PC-9 (cell line): ENCODE measurements around the gene U2SURP. TPM values are rescaled to one million over a fixed set of nuclear protein-coding genes. Genes with fewer than 3 reads are reported as not detected.

Experiments
- BruUV-seq: library from RNA; stranded (reverse); fragments of 400-500 nt; replicated peaks from 2 replicates; lab custom pipeline; 2021; lab: Mats Ljungman, UMichigan
- CTCF ChIA-PET: fragments of 300-600 bp; sonication (Branson Sonifier 250); formaldehyde crosslinking; loops from one replicate; lab custom pipeline; 2022; ENCODE audit warnings: antibody characterized with exemption; lab: Charles Lee
- POLR2A ChIA-PET: fragments of 300-600 bp; sonication (Branson Sonifier 250); formaldehyde crosslinking; loops from one replicate; lab custom pipeline; 2022; ENCODE audit warnings: antibody characterized with exemption; ENCODE audit not compliant: unreplicated experiment; lab: Charles Lee
- DNase-seq, 2 experiments: peaks; one replicate each; pipeline versions ENCODE4 v3.0.0 to v3.0.0-alpha.2; 2015 to 2022; ENCODE audit warnings: mixed read lengths in 1 of 2
- H2AFZ ChIP-seq: fragments of 200-600 bp; sonication (generic); 2 replicates; pipeline ENCODE4 v1.8.1; 2017; ENCODE audit warnings: antibody characterized with exemption
- H3F3A ChIP-seq: fragments of 200-600 bp; sonication (generic); 2 replicates; pipeline ENCODE4 v1.8.1; 2017; ENCODE audit warnings: antibody characterized with exemption, mild to moderate bottlenecking, low read depth; ENCODE audit not compliant: insufficient read depth
- H3K27ac ChIP-seq: fragments of 200-600 bp; sonication (generic); 2 replicates; pipeline ENCODE4 v1.6.1; 2016; ENCODE audit warnings: mixed run types
- H3K27me3 ChIP-seq: fragments of 200-600 bp; sonication (generic); 2 replicates; pipeline ENCODE4 v1.6.1; 2016; ENCODE audit warnings: low read depth, mixed run types; ENCODE audit not compliant: insufficient read depth
- H3K36me3 ChIP-seq: fragments of 200-600 bp; sonication (generic); 2 replicates; pipeline ENCODE4 v1.6.1; 2016; ENCODE audit warnings: low read depth, mixed run types
- H3K4me1 ChIP-seq: fragments of 200-600 bp; sonication (generic); replicated peaks from 2 replicates; pipeline ENCODE4 v1.6.1; 2016; ENCODE audit warnings: mixed run types; ENCODE audit not compliant: insufficient read depth
- H3K4me2 ChIP-seq: fragments of 200-600 bp; sonication (generic); 2 replicates; pipeline ENCODE4 v1.6.1; 2017; ENCODE audit warnings: mixed run types
- H3K4me3 ChIP-seq: fragments of 200-600 bp; sonication (generic); 2 replicates; pipeline ENCODE4 v1.6.1; 2016; ENCODE audit warnings: mixed run types
- H3K79me2 ChIP-seq: fragments of 200-600 bp; sonication (generic); 2 replicates; pipeline ENCODE4 v1.6.1; 2017; ENCODE audit warnings: low read depth, mixed run types
- H3K9me2 ChIP-seq: fragments of 200-600 bp; sonication (generic); 2 replicates; pipeline ENCODE4 v1.8.1; 2017; ENCODE audit warnings: mild to moderate bottlenecking; ENCODE audit not compliant: insufficient read depth
- H3K9me3 ChIP-seq: fragments of 200-600 bp; sonication (generic); 2 replicates; pipeline ENCODE4 v1.8.1; 2016; ENCODE audit warnings: low read depth; ENCODE audit not compliant: insufficient read depth
- H4K20me1 ChIP-seq: fragments of 200-600 bp; sonication (generic); 2 replicates; pipeline ENCODE4 v1.8.1; 2017; ENCODE audit not compliant: insufficient read depth
- CTCF ChIP-seq: fragments of 200-600 bp; sonication (generic); conservative IDR thresholded peaks from 2 replicates; pipeline ENCODE4 v1.6.1; 2017; ENCODE audit warnings: mixed run types, antibody characterized with exemption, mild to moderate bottlenecking, moderate library complexity
- EZH2 ChIP-seq: fragments of 200-600 bp; sonication (generic); IDR thresholded peaks from 2 replicates; pipeline ENCODE4 v1.8.0; 2017; ENCODE audit warnings: antibody characterized with exemption, low read depth
- intact Hi-C: fragments of 100-400 bp; cut with micrococcal nuclease; formaldehyde crosslinking; loops from one replicate; pipeline ENCODE4 v1.10.0; 2022; ENCODE audit not compliant: unreplicated experiment
- total RNA-seq: library from RNA; stranded (reverse); gene quantifications from 2 replicates; pipeline ENCODE4 v1.2.3, GENCODE V29; 2021

U2SURP gene
- total RNA-seq, 1 experiment from 2014 or later: 126 TPM

GRCh38 chr3:143054011-143054410 lies 52.6 kb downstream of the U2SURP start:
- CTCF ChIA-PET: no interaction called here
- H3K4me2 ChIP-seq: no peak overlapping the region

GRCh38 chr3:143056372-143056771 lies 55.0 kb downstream of the U2SURP start:
- H3K79me2 ChIP-seq: no peaks in the 10 kb centered on the region
- no peaks in the 10 kb centered on the region for H3K4me1 ChIP-seq
- H3K4me3 ChIP-seq: no peak overlapping the region
- intact Hi-C loops: no loop called here
- no peak for DNase-seq
- no peak for TF ChIP-seq EZH2
- TF ChIP-seq CTCF: no peak
- H3K36me3 ChIP-seq: peaks cover 51% of the 10 kb centered on the region
- no peak overlapping the region for H3K27ac ChIP-seq
- peaks cover 4% of the 10 kb centered on the region; the same call in 1 of the 2 replicates for H4K20me1 ChIP-seq
- H3K9me3 ChIP-seq: no peaks in the 10 kb centered on the region
- no TSS peak for BruUV-seq
- no peaks in the 10 kb centered on the region for H3K27me3 ChIP-seq
- no peaks in the 10 kb centered on the region for H3K9me2 ChIP-seq
- CTCF ChIA-PET: interaction anchor here (0.6 kb wide), 1 partner anchor 351 kb away, joined by 8 read pairs; no protein-coding TSS in a partner anchor
- no peak overlapping the region for H2AFZ ChIP-seq
- peaks cover 33% of the 10 kb centered on the region; the same call in 1 of the 2 replicates for H3F3A ChIP-seq
- no peak overlapping the region for H3K4me2 ChIP-seq
- POLR2A ChIA-PET: no interaction called here

More at GRCh38 chr3:143054011-143054410, 52.6 kb downstream of the U2SURP start:
- POLR2A ChIA-PET: no interaction called here
- intact Hi-C loops: no loop called here
- Histone ChIP-seq H3K9me3 (no peaks in the 10 kb centered on the region), H4K20me1 (peaks cover 4% of the 10 kb centered on the region; the same call in 1 of the 2 replicates), H3K9me2 (no peaks in the 10 kb centered on the region), H3K36me3 (peaks cover 48% of the 10 kb centered on the region), H3F3A (peaks cover 22% of the 10 kb centered on the region; the same call in 1 of the 2 replicates), H3K79me2 (no peaks in the 10 kb centered on the region), H3K4me1 (no peaks in the 10 kb centered on the region), H3K27me3 (no peaks in the 10 kb centered on the region), H3K27ac (no peak overlapping the region), H3K4me3 (no peak overlapping the region), H2AFZ (no peak overlapping the region)
- TF ChIP-seq EZH2: no peak
- no peak for TF ChIP-seq CTCF
- no TSS peak for BruUV-seq
- no peak for DNase-seq

- DNase-seq: no peak
- CTCF ChIA-PET: no interaction called here
Observed at GRCh38 chr3:143060906-143061305, 59.5 kb downstream of the U2SURP start.

More at GRCh38 chr3:143060906-143061305, 59.5 kb downstream of the U2SURP start:
- Histone ChIP-seq H3K4me3 (no peak overlapping the region), H3K4me2 (no peak overlapping the region), H3K79me2 (no peaks in the 10 kb centered on the region), H3K27me3 (no peaks in the 10 kb centered on the region), H3K9me2 (no peaks in the 10 kb centered on the region), H3K27ac (no peak overlapping the region), H2AFZ (no peak overlapping the region), H3K36me3 (peaks cover 28% of the 10 kb centered on the region), H3F3A (peaks cover 28% of the 10 kb centered on the region; the same call in 1 of the 2 replicates), H3K4me1 (no peaks in the 10 kb centered on the region), H3K9me3 (no peaks in the 10 kb centered on the region), H4K20me1 (peaks cover 4% of the 10 kb centered on the region; the same call in 1 of the 2 replicates)
- POLR2A ChIA-PET: interaction anchor here (0.6 kb wide), 1 partner anchor 37 kb away, joined by 4 read pairs; no protein-coding TSS in a partner anchor
- no peak for TF ChIP-seq CTCF
- no peak for TF ChIP-seq EZH2
- intact Hi-C loops: loop anchor here (5.0 kb wide), 1 partner anchor 581 kb away; no protein-coding TSS in a partner anchor
- no TSS peak for BruUV-seq
